IPS DF 4.7 (cell line): ENCODE data around the gene MTNR1A.
A peak's percentile ranks its signal among the peaks of the same experiment; 100 is the strongest.

Experiments
- DNase-seq: peaks from one replicate; pipeline ENCODE4 v3.0.0-alpha.2; 2013; ENCODE audit warnings: low spot score; ENCODE audit errors: extremely low read depth

MTNR1A gene

GRCh38 chr4:186554914-186555827 lies at the start of gene MTNR1A:
MTNR1A (minus strand) TSS chr4:186555567; CDS start chr4:186555365, 202 bp downstream.
- DNase-seq = no peak

- no peak for DNase-seq
Measured at GRCh38 chr4:186604124-186604807, 48.9 kb upstream of the MTNR1A start.

- no peak for DNase-seq
Measured at GRCh38 chr4:186602978-186603377, 47.6 kb upstream of the MTNR1A start.

- DNase-seq = no peak
Measured at GRCh38 chr4:186599483-186599882, 44.1 kb upstream of the MTNR1A start.

- no peak for DNase-seq
Measured at GRCh38 chr4:186598686-186599085, 43.3 kb upstream of the MTNR1A start.

GRCh38 chr4:186596850-186597390 lies 41.6 kb upstream of the MTNR1A start:
- no peak for DNase-seq

- no peak for DNase-seq
Measured at GRCh38 chr4:186596346-186596745, 41.0 kb upstream of the MTNR1A start.

GRCh38 chr4:186593587-186593973 lies 38.2 kb upstream of the MTNR1A start:
- DNase-seq = no peak

- no peak for DNase-seq
Measured at GRCh38 chr4:186592966-186593586, 37.7 kb upstream of the MTNR1A start.

GRCh38 chr4:186592445-186592844 lies 37.1 kb upstream of the MTNR1A start:
- DNase-seq = no peak

GRCh38 chr4:186591651-186592050 lies 36.3 kb upstream of the MTNR1A start:
- no peak for DNase-seq

GRCh38 chr4:186588503-186588902 lies 33.1 kb upstream of the MTNR1A start:
- DNase-seq = no peak

- DNase-seq = peak; percentile 33
Measured at GRCh38 chr4:186587416-186588018, 32.1 kb upstream of the MTNR1A start.

GRCh38 chr4:186586205-186586604 lies 30.8 kb upstream of the MTNR1A start:
- DNase-seq = no peak

- no peak for DNase-seq
Measured at GRCh38 chr4:186584912-186585311, 29.5 kb upstream of the MTNR1A start.

- DNase-seq = no peak
Measured at GRCh38 chr4:186581421-186581820, 26.1 kb upstream of the MTNR1A start.

GRCh38 chr4:186580669-186581068 lies 25.3 kb upstream of the MTNR1A start:
- DNase-seq = no peak

GRCh38 chr4:186570193-186570996 lies 15.0 kb upstream of the MTNR1A start:
- DNase-seq = no peak

GRCh38 chr4:186569533-186570192 lies 14.3 kb upstream of the MTNR1A start:
- no peak for DNase-seq

- no peak for DNase-seq
Measured at GRCh38 chr4:186566068-186566467, 10.7 kb upstream of the MTNR1A start.
